Neural crest cell (in vitro differentiated cells): ENCODE measurements around the gene XRCC1. TPM values are rescaled to one million over a fixed set of nuclear protein-coding genes. Genes with fewer than 3 reads are reported as not detected.

Source experiments
- DNase-seq: peaks from one replicate; pipeline ENCODE4 v3.0.0; 2021; ENCODE audit warnings: low read depth, mixed read lengths, low spot score
- H3K27ac Mint-ChIP-seq: one replicate; pipeline ENCODE4 v1.8.0; 2021; ENCODE audit warnings: mild to moderate bottlenecking, mixed read lengths; ENCODE audit not compliant: unreplicated experiment
- H3K27me3 Mint-ChIP-seq: 2 replicates; pipeline ENCODE4 v1.8.0; 2021; ENCODE audit warnings: low read depth, mild to moderate bottlenecking, mixed read lengths
- H3K36me3 Mint-ChIP-seq: 2 replicates; pipeline ENCODE4 v1.8.0; 2021; ENCODE audit warnings: low read depth, mild to moderate bottlenecking, mixed read lengths
- H3K4me1 Mint-ChIP-seq: 2 replicates; pipeline ENCODE4 v1.8.0; 2021; ENCODE audit warnings: mixed read lengths
- H3K4me3 Mint-ChIP-seq: one replicate; pipeline ENCODE4 v1.8.0; 2021; ENCODE audit warnings: mild to moderate bottlenecking, mixed read lengths
- H3K9me3 Mint-ChIP-seq: 2 replicates; pipeline ENCODE4 v1.8.0; 2021; ENCODE audit warnings: mixed read lengths
- long read RNA-seq: library from polyadenylated mRNA; unstranded; transcript quantifications from one replicate; pipeline ENCODE4 v2.0.0, GENCODE V29; 2020
- total RNA-seq: library from RNA; stranded (reverse); gene quantifications from 2 replicates; pipeline ENCODE4 v1.2.1, GENCODE V29; 2021
- TF ChIP-seq, protein P1 (sequence below): fragments of 200-600 bp; sonication (generic); conservative IDR thresholded peaks from 2 replicates; pipeline ENCODE4 v1.5.0; 2021; ENCODE audit warnings: antibody characterized with exemption, mild to moderate bottlenecking

XRCC1 gene
- 79.4 and 82.0 TPM in 2 replicates for total RNA-seq
- long read RNA-seq, transcript XRCC1-201 (17 exons, 2,802 nt) = major isoform, 33 of 45 reads
- long read RNA-seq, partial matches to known transcripts = 4 of 45 reads
- long read RNA-seq, other reads (novel, unspliced or antisense) = 8 of 45 reads

- DNase-seq = peak; percentile 91
- H3K4me3 Mint-ChIP-seq = peak within 1 kb of the TSS; percentile 94
These were observed at the start of gene XRCC1, which contains the start of gene PINLYP for GRCh38 chr19:43575156-43575950. Gene XRCC1, minus strand, starts transcription at chr19:43575527. Its CDS starts 69 bp downstream, at chr19:43575458. Gene PINLYP, plus strand, starts transcription at chr19:43575801. Its CDS starts 1,391 bp downstream, at chr19:43577192.

DNA sequence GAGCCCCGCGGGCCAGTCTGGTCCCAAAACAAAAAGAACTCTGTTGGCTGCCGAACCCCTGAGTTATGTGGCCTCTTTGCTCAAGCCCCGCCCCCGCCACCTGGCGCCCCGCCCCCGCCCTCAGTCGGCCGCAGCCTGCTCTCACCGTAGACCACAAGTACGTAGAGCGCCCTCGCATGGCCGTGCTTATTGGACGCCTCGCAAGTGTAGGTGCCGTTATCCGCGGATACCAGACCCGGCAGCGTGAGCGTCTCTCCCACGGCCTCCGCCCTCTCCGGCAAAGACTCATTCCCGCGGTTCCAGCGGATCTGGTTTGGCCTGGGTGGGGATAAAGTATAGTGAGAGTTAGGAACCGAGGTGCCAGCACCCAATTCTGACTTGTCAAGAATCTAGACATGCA, 49.6 kb upstream of the XRCC1 start:
- no peak for DNase-seq
- no peak overlapping the region for H3K27ac Mint-ChIP-seq
- peaks cover 44% of the 10 kb centered on the region for H3K4me1 Mint-ChIP-seq
- H3K9me3 Mint-ChIP-seq = peaks cover under 1% of the 10 kb centered on the region
- TF ChIP-seq, protein P1, sequence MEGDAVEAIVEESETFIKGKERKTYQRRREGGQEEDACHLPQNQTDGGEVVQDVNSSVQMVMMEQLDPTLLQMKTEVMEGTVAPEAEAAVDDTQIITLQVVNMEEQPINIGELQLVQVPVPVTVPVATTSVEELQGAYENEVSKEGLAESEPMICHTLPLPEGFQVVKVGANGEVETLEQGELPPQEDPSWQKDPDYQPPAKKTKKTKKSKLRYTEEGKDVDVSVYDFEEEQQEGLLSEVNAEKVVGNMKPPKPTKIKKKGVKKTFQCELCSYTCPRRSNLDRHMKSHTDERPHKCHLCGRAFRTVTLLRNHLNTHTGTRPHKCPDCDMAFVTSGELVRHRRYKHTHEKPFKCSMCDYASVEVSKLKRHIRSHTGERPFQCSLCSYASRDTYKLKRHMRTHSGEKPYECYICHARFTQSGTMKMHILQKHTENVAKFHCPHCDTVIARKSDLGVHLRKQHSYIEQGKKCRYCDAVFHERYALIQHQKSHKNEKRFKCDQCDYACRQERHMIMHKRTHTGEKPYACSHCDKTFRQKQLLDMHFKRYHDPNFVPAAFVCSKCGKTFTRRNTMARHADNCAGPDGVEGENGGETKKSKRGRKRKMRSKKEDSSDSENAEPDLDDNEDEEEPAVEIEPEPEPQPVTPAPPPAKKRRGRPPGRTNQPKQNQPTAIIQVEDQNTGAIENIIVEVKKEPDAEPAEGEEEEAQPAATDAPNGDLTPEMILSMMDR = peak; percentile 30
- H3K36me3 Mint-ChIP-seq = peaks cover 27% of the 10 kb centered on the region
- peaks cover 4% of the 10 kb centered on the region for H3K27me3 Mint-ChIP-seq
- peak overlapping the region; percentile 73 for H3K4me3 Mint-ChIP-seq

More at GRCh38 chr19:43575156-43575950, at the start of gene XRCC1, which contains the start of gene PINLYP:
- Mint-ChIP-seq H3K27ac (peak within 1 kb of the TSS; percentile 97), H3K36me3 (no peaks in the 10 kb centered on the region), H3K9me3 (no peaks in the 10 kb centered on the region), H3K27me3 (no peaks in the 10 kb centered on the region), H3K4me1 (peaks cover 57% of the 10 kb centered on the region)
- TF ChIP-seq, protein P1 = no peak

GRCh38 chr19:43623889-43624670, 48.8 kb upstream of the XRCC1 start:
- TF ChIP-seq, protein P1 = no peak
- DNase-seq = no peak
- H3K4me3 Mint-ChIP-seq = peak overlapping the region; percentile 73
- peaks cover 31% of the 10 kb centered on the region for H3K36me3 Mint-ChIP-seq
- peaks cover 3% of the 10 kb centered on the region for H3K9me3 Mint-ChIP-seq
- H3K27ac Mint-ChIP-seq = peak overlapping the region; percentile 62
- H3K27me3 Mint-ChIP-seq = peaks cover 9% of the 10 kb centered on the region
- H3K4me1 Mint-ChIP-seq = peaks cover 51% of the 10 kb centered on the region

- Mint-ChIP-seq H3K9me3 (peaks cover 3% of the 10 kb centered on the region), H3K27me3 (peaks cover 13% of the 10 kb centered on the region), H3K4me3 (no peak overlapping the region), H3K27ac (no peak overlapping the region), H3K4me1 (peaks cover 50% of the 10 kb centered on the region), H3K36me3 (peaks cover 31% of the 10 kb centered on the region)
- TF ChIP-seq, protein P1 = no peak
- no peak for DNase-seq
These were observed 47.6 kb upstream of the XRCC1 start for GRCh38 chr19:43622956-43623355.

DNA sequence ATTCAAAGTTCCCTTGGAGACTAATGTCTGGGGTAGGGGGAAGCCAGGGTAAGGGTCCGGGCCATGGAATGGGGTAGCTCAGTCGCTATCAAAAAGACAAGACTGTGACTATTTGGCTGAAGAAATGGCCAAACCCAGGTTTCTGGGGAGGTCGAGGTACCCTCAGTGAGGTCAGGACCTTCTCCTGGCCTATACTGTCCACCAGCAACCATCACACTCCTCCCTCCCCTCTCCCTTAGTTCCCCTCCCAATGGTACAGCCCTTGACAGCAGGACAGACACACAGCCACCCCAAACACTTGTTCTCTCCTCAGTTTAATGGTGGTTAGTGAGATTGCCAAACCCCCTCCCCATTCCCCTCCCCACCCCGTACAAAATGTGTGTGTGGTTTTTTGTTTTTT, 46.7 kb upstream of the XRCC1 start:
- peaks cover 42% of the 10 kb centered on the region for H3K4me1 Mint-ChIP-seq
- peaks cover 13% of the 10 kb centered on the region for H3K27me3 Mint-ChIP-seq
- peaks cover 3% of the 10 kb centered on the region for H3K9me3 Mint-ChIP-seq
- DNase-seq = no peak
- TF ChIP-seq, protein P1 = no peak
- H3K36me3 Mint-ChIP-seq = peaks cover 31% of the 10 kb centered on the region
- H3K4me3 Mint-ChIP-seq = no peak overlapping the region
- H3K27ac Mint-ChIP-seq = no peak overlapping the region
